AG10803 (cell line): ENCODE measurements around the gene RBMS1.

Source experiments
- DNase-seq: peaks from one replicate; pipeline ENCODE4 v3.0.0; 2010; ENCODE audit warnings: low read depth
- H3K4me3 ChIP-seq: 2 replicates; pipeline ENCODE4 v1.5.1; 2011; ENCODE audit warnings: mild to moderate bottlenecking, low read length, control low read depth
- CTCF ChIP-seq: conservative IDR thresholded peaks from 2 replicates; pipeline ENCODE4 v1.5.1; 2011; ENCODE audit warnings: mild to moderate bottlenecking, low read length, control low read depth, inconsistent platforms

RBMS1 gene

GRCh38 chr2:160303076-160303475 lies 190.5 kb downstream of the RBMS1 start:
- no peak overlapping the region for H3K4me3 ChIP-seq
- DNase-seq: peak; percentile 61
- no peak for TF ChIP-seq CTCF

GRCh38 chr2:160301420-160301819 lies 192.2 kb downstream of the RBMS1 start:
- peak; percentile 46 for DNase-seq
- H3K4me3 ChIP-seq: no peak overlapping the region
- TF ChIP-seq CTCF: no peak

- DNase-seq: no peak
- no peak overlapping the region for H3K4me3 ChIP-seq
- no peak for TF ChIP-seq CTCF
These were observed 193.4 kb downstream of the RBMS1 start for GRCh38 chr2:160300203-160300602.

- DNase-seq: peak; percentile 29
- TF ChIP-seq CTCF: no peak
These were observed 194.1 kb downstream of the RBMS1 start for GRCh38 chr2:160299540-160299939.

GRCh38 chr2:160298960-160299359 lies 194.6 kb downstream of the RBMS1 start:
- peak; percentile 76 for DNase-seq
- TF ChIP-seq CTCF: no peak
- H3K4me3 ChIP-seq: no peak overlapping the region

More at GRCh38 chr2:160299540-160299939, 194.1 kb downstream of the RBMS1 start:
- H3K4me3 ChIP-seq: no peak overlapping the region

GRCh38 chr2:160295519-160296207 lies 197.9 kb downstream of the RBMS1 start:
- no peak for TF ChIP-seq CTCF
- DNase-seq: no peak
- no peak overlapping the region for H3K4me3 ChIP-seq

- no peak overlapping the region for H3K4me3 ChIP-seq
- no peak for TF ChIP-seq CTCF
- DNase-seq: no peak
These were observed 198.7 kb downstream of the RBMS1 start for GRCh38 chr2:160294889-160295288.
